Caki2 (cell line): ENCODE data around the gene LSM11. TPM values are rescaled to one million over a fixed set of nuclear protein-coding genes. Genes with fewer than 3 reads are reported as not detected.
"Not testable (repeated sequence)": the region's sequence is repeated elsewhere in the genome, so short reads cannot be mapped to it uniquely, and the experiment has no call there.

Experiments used
- DNase-seq: peaks from one replicate; pipeline ENCODE4 v3.0.0-alpha.2; 2015; ENCODE audit warnings: low read depth
- in situ Hi-C: cut with HindIII; loops from 2 replicates; pipeline ENCODE4 v1.10.0; 2016; ENCODE audit warnings: low sequenced_read_pairs, low pct_unique_long_range_greater_than_20kb, mixed read lengths
- total RNA-seq: library from RNA; depleted of rRNA; stranded (reverse); fragments of >200 nt; shearing (Covaris generic); gene quantifications from 2 replicates; pipeline ENCODE4 v1.2.3, GENCODE V29; 2014; ENCODE audit warnings: low replicate concordance; rRNA removed

The LSM11 gene
- total RNA-seq = 1.5 and 3.9 TPM in 2 replicates

- in situ Hi-C loops = no loop called here
- peak; percentile 91 for DNase-seq
Measured at GRCh38 chr5:157743163-157744050, at the start of gene LSM11. LSM11 (plus strand) TSS chr5:157743712; CDS start chr5:157743751, 39 bp downstream.

GRCh38 chr5:157693816-157694215 lies 49.7 kb upstream of the LSM11 start:
- in situ Hi-C loops, DNase-seq: not testable (repeated sequence)

- in situ Hi-C loops, DNase-seq: not testable (repeated sequence)
Measured at GRCh38 chr5:157696154-157696553, 47.4 kb upstream of the LSM11 start.

GRCh38 chr5:157698674-157699073 lies 44.8 kb upstream of the LSM11 start:
- in situ Hi-C loops = not testable (repeated sequence)
- peak; percentile 22 for DNase-seq

GRCh38 chr5:157703736-157704135 lies 39.8 kb upstream of the LSM11 start:
- DNase-seq = no peak
- in situ Hi-C loops = no loop called here

- no peak for DNase-seq
- in situ Hi-C loops = no loop called here
Measured at GRCh38 chr5:157708866-157709265, 34.6 kb upstream of the LSM11 start.

- no peak for DNase-seq
- in situ Hi-C loops = no loop called here
Measured at GRCh38 chr5:157709346-157709745, 34.2 kb upstream of the LSM11 start.

- no peak for DNase-seq
- in situ Hi-C loops = no loop called here
Measured at GRCh38 chr5:157710431-157710830, 33.1 kb upstream of the LSM11 start.

GRCh38 chr5:157710882-157711281 lies 32.6 kb upstream of the LSM11 start:
- in situ Hi-C loops = no loop called here
- no peak for DNase-seq

GRCh38 chr5:157713830-157714595 lies 29.5 kb upstream of the LSM11 start:
- no peak for DNase-seq
- in situ Hi-C loops = no loop called here

GRCh38 chr5:157714596-157714864 lies 29.0 kb upstream of the LSM11 start:
- in situ Hi-C loops = no loop called here
- DNase-seq = no peak

GRCh38 chr5:157718519-157718918 lies 25.0 kb upstream of the LSM11 start:
- in situ Hi-C loops = no loop called here
- peak; percentile 43 for DNase-seq

GRCh38 chr5:157719245-157719644 lies 24.3 kb upstream of the LSM11 start:
- in situ Hi-C loops = no loop called here

GRCh38 chr5:157721159-157721558 lies 22.4 kb upstream of the LSM11 start:
- in situ Hi-C loops = no loop called here

More at GRCh38 chr5:157719245-157719644, 24.3 kb upstream of the LSM11 start:
- DNase-seq = no peak

GRCh38 chr5:157722895-157723294 lies 20.6 kb upstream of the LSM11 start:
- in situ Hi-C loops, DNase-seq: not testable (repeated sequence)

More at GRCh38 chr5:157721159-157721558, 22.4 kb upstream of the LSM11 start:
- no peak for DNase-seq

- in situ Hi-C loops, DNase-seq: not testable (repeated sequence)
Measured at GRCh38 chr5:157726607-157727006, 16.9 kb upstream of the LSM11 start.

GRCh38 chr5:157727858-157728257 lies 15.7 kb upstream of the LSM11 start:
- in situ Hi-C loops, DNase-seq: not testable (repeated sequence)

GRCh38 chr5:157729858-157730257 lies 13.7 kb upstream of the LSM11 start:
- in situ Hi-C loops = no loop called here

GRCh38 chr5:157730900-157731271 lies 12.6 kb upstream of the LSM11 start:
- in situ Hi-C loops = no loop called here
- DNase-seq = no peak

More at GRCh38 chr5:157729858-157730257, 13.7 kb upstream of the LSM11 start:
- no peak for DNase-seq
